Activated naive CD4-positive, alpha-beta T cell treated with anti-CD3 and anti-CD28 coated beads, Interleukin-2, amount 10 ng/mL, durations not matched to agents 7 days and 5 days (primary cell): ENCODE results near the gene RGS7.
"Not testable (repeated sequence)": the region's sequence is repeated elsewhere in the genome, so short reads cannot be mapped to it uniquely, and the experiment has no call there.

Experiments used
- CTCF ChIA-PET: fragments of 350-600 bp; sonication (Branson Sonifier 250); formaldehyde crosslinking; loops from one replicate; lab custom pipeline; 2021; ENCODE audit warnings: antibody characterized with exemption; lab: Charles Lee
- DNase-seq: peaks from one replicate; pipeline ENCODE4 v3.0.0-alpha.2; 2020
- H3K27ac Mint-ChIP-seq: one replicate; pipeline ENCODE4 v1.8.0; 2021; ENCODE audit warnings: mild to moderate bottlenecking, moderate library complexity, mixed read lengths
- H3K27me3 Mint-ChIP-seq: one replicate; pipeline ENCODE4 v1.8.0; 2021; ENCODE audit warnings: mild to moderate bottlenecking, mixed read lengths
- H3K36me3 Mint-ChIP-seq: one replicate; pipeline ENCODE4 v1.8.0; 2021; ENCODE audit warnings: mixed read lengths
- H3K4me1 Mint-ChIP-seq: one replicate; pipeline ENCODE4 v1.8.0; 2021; ENCODE audit warnings: mixed read lengths
- H3K4me3 Mint-ChIP-seq: one replicate; pipeline ENCODE4 v1.8.0; 2021; ENCODE audit warnings: mild to moderate bottlenecking, moderate library complexity, mixed read lengths
- H3K9me3 Mint-ChIP-seq: one replicate; pipeline ENCODE4 v1.8.0; 2021; ENCODE audit warnings: mixed read lengths

The RGS7 gene

GRCh38 chr1:241101622-241102021 lies 255.4 kb downstream of the RGS7 start:
- no peak for DNase-seq
- CTCF ChIA-PET, result no interaction called here
- H3K36me3 Mint-ChIP-seq, result no peaks in the 10 kb centered on the region
- no peak overlapping the region for H3K27ac Mint-ChIP-seq
- H3K9me3 Mint-ChIP-seq, result peaks cover 4% of the 10 kb centered on the region
- H3K4me1 Mint-ChIP-seq, result no peaks in the 10 kb centered on the region
- no peak overlapping the region for H3K4me3 Mint-ChIP-seq
- H3K27me3 Mint-ChIP-seq, result no peaks in the 10 kb centered on the region

- H3K36me3 Mint-ChIP-seq, result no peaks in the 10 kb centered on the region
- H3K4me3 Mint-ChIP-seq, result no peak overlapping the region
- H3K27me3 Mint-ChIP-seq, result no peaks in the 10 kb centered on the region
- CTCF ChIA-PET, result no interaction called here
- H3K4me1 Mint-ChIP-seq, result no peaks in the 10 kb centered on the region
- H3K9me3 Mint-ChIP-seq, result peaks cover 3% of the 10 kb centered on the region
- no peak for DNase-seq
- H3K27ac Mint-ChIP-seq, result no peak overlapping the region
Observed at GRCh38 chr1:241097479-241097878, 259.5 kb downstream of the RGS7 start.

DNA sequence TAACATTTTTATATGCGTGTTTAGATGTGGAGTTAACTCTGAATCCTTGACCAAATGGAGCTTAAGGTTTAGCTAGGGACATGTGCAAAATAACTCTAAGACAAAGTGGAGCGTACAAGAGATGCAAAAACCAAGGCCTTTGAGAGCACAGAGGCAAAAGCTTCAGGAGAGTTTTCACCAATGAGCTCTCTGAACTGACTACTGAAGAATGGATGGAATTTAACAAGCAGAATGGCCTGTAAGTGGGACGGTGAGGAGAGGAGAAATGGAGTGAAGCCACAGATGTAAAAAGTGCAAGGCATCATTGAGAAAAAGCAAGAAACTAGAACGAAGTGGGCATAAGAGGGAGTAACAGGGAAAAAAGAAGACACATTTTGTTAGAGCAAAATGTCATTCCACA lies 260.0 kb downstream of the RGS7 start:
- CTCF ChIA-PET, result no interaction called here
- no peaks in the 10 kb centered on the region for H3K36me3 Mint-ChIP-seq
- H3K9me3 Mint-ChIP-seq, result peaks cover under 1% of the 10 kb centered on the region
- no peaks in the 10 kb centered on the region for H3K4me1 Mint-ChIP-seq
- DNase-seq, result no peak
- no peak overlapping the region for H3K27ac Mint-ChIP-seq
- no peak overlapping the region for H3K4me3 Mint-ChIP-seq
- H3K27me3 Mint-ChIP-seq, result no peaks in the 10 kb centered on the region

GRCh38 chr1:241095847-241096246 lies 261.2 kb downstream of the RGS7 start:
- no peak overlapping the region for H3K27ac Mint-ChIP-seq
- CTCF ChIA-PET, result no interaction called here

DNA sequence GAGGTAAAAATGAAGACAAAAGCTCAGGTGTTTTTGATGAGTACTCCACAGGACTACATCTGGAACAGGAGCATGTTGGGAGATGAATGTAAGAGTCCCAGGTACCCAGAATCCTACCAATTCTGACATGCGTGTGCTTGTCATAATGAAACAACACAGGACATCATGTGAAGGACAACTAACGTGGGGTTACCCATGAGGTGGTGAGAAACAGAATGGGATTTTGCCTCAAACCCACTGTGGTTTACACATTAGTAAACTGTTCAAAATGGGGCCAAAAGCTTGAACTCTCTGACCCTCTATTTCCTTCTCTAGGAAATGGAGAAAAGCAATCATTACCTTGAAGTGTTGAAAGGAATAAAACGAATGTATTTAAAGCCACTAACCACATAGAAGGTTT lies 266.2 kb downstream of the RGS7 start:
- no peak for DNase-seq
- H3K9me3 Mint-ChIP-seq, result peaks cover 2% of the 10 kb centered on the region
- H3K4me3 Mint-ChIP-seq, result no peak overlapping the region
- CTCF ChIA-PET, result no interaction called here
- no peaks in the 10 kb centered on the region for H3K36me3 Mint-ChIP-seq
- no peaks in the 10 kb centered on the region for H3K4me1 Mint-ChIP-seq
- no peaks in the 10 kb centered on the region for H3K27me3 Mint-ChIP-seq
- H3K27ac Mint-ChIP-seq, result no peak overlapping the region

More at GRCh38 chr1:241095847-241096246, 261.2 kb downstream of the RGS7 start:
- no peak for DNase-seq
- no peaks in the 10 kb centered on the region for H3K4me1 Mint-ChIP-seq
- H3K27me3 Mint-ChIP-seq, result no peaks in the 10 kb centered on the region
- no peaks in the 10 kb centered on the region for H3K36me3 Mint-ChIP-seq
- H3K9me3 Mint-ChIP-seq, result no peaks in the 10 kb centered on the region
- no peak overlapping the region for H3K4me3 Mint-ChIP-seq

DNA sequence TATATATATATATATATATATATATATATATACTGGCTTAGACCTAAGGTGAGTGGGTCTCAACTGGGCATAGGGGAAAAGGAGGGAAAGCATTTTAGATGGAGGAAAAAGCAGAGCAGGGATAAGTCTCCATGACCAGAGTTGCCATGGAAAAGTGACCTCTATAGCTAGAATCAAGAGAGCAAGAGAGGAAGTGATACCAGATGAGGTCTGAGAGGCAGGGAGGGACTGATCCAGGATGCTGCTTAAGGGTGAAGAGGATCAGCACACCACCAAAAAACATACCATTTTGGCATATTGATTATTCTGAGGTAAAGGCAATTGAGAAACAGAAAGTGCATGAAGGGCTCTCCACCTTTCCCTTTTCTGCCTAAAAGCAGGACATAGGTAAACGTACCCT lies 267.9 kb downstream of the RGS7 start:
- H3K9me3 Mint-ChIP-seq, CTCF ChIA-PET, H3K27ac Mint-ChIP-seq, H3K4me3 Mint-ChIP-seq, H3K36me3 Mint-ChIP-seq, DNase-seq, H3K4me1 Mint-ChIP-seq, H3K27me3 Mint-ChIP-seq: not testable (repeated sequence)

DNA sequence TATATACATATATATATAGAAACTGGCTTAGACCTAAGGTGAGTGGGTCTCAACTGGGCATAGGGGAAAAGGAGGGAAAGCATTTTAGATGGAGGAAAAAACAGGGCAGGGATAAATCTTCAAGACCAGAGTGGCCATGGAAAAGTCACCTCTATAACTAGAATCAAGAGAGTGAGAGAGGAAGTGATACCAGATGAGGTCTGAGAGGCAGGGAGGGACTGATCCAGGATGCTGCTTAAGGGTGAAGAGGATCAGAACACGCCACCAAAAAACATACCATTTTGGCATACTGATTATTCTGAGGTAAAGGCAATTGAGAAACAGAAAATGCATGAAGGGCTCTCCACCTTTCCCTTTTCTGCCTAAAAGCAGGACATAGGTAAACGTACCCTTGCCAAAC lies 268.9 kb downstream of the RGS7 start:
- H3K27ac Mint-ChIP-seq, H3K36me3 Mint-ChIP-seq, H3K9me3 Mint-ChIP-seq, CTCF ChIA-PET, H3K4me3 Mint-ChIP-seq, DNase-seq, H3K27me3 Mint-ChIP-seq, H3K4me1 Mint-ChIP-seq: not testable (repeated sequence)

GRCh38 chr1:241086686-241087085 lies 270.3 kb downstream of the RGS7 start:
- Mint-ChIP-seq H3K27me3 (no peaks in the 10 kb centered on the region), H3K9me3 (peaks cover 2% of the 10 kb centered on the region), H3K27ac (no peak overlapping the region), H3K4me1 (no peaks in the 10 kb centered on the region), H3K4me3 (no peak overlapping the region), H3K36me3 (no peaks in the 10 kb centered on the region)
- DNase-seq, result no peak
- CTCF ChIA-PET, result no interaction called here

GRCh38 chr1:241083285-241083684 lies 273.7 kb downstream of the RGS7 start:
- no peaks in the 10 kb centered on the region for H3K36me3 Mint-ChIP-seq
- no peaks in the 10 kb centered on the region for H3K9me3 Mint-ChIP-seq
- H3K4me3 Mint-ChIP-seq, result no peak overlapping the region
- H3K27me3 Mint-ChIP-seq, result no peaks in the 10 kb centered on the region
- no peak for DNase-seq
- CTCF ChIA-PET, result no interaction called here
- no peaks in the 10 kb centered on the region for H3K4me1 Mint-ChIP-seq
- no peak overlapping the region for H3K27ac Mint-ChIP-seq

- Mint-ChIP-seq H3K9me3 (no peaks in the 10 kb centered on the region), H3K36me3 (no peaks in the 10 kb centered on the region), H3K27me3 (no peaks in the 10 kb centered on the region), H3K4me1 (no peaks in the 10 kb centered on the region), H3K27ac (no peak overlapping the region), H3K4me3 (no peak overlapping the region)
- no peak for DNase-seq
- CTCF ChIA-PET, result no interaction called here
Observed at GRCh38 chr1:241081473-241081872, 275.5 kb downstream of the RGS7 start.

- Mint-ChIP-seq H3K36me3 (no peaks in the 10 kb centered on the region), H3K4me3 (no peak overlapping the region), H3K27me3 (no peaks in the 10 kb centered on the region), H3K9me3 (no peaks in the 10 kb centered on the region), H3K27ac (no peak overlapping the region), H3K4me1 (no peaks in the 10 kb centered on the region)
- CTCF ChIA-PET, result no interaction called here
- no peak for DNase-seq
Observed at GRCh38 chr1:241079459-241079858, 277.5 kb downstream of the RGS7 start.

DNA sequence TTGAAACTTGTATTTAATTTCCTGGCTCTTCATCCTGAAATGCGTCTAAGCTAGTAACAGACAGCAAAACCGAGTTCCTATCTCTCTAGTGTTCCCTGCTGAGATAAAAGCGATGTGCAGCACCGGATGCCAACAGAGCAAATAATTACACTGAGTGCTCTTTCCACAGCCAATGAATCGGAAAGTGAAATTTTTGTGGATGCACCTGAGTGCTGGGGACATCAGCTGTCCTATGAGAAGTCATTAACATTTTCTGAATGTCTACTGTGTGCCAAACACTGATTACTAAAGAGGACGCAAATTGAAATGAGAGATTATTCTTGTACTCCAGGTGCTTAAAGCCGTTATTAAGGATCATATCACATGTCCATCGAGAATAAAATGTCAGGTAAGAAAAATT lies 278.0 kb downstream of the RGS7 start:
- no peak overlapping the region for H3K4me3 Mint-ChIP-seq
- no peaks in the 10 kb centered on the region for H3K36me3 Mint-ChIP-seq
- H3K27ac Mint-ChIP-seq, result no peak overlapping the region
- H3K27me3 Mint-ChIP-seq, result no peaks in the 10 kb centered on the region
- no peaks in the 10 kb centered on the region for H3K4me1 Mint-ChIP-seq
- DNase-seq, result no peak
- H3K9me3 Mint-ChIP-seq, result no peaks in the 10 kb centered on the region
- CTCF ChIA-PET, result no interaction called here

- CTCF ChIA-PET, result no interaction called here
- H3K27me3 Mint-ChIP-seq, result no peaks in the 10 kb centered on the region
- no peaks in the 10 kb centered on the region for H3K4me1 Mint-ChIP-seq
- no peak overlapping the region for H3K4me3 Mint-ChIP-seq
- no peaks in the 10 kb centered on the region for H3K9me3 Mint-ChIP-seq
- no peaks in the 10 kb centered on the region for H3K36me3 Mint-ChIP-seq
- H3K27ac Mint-ChIP-seq, result no peak overlapping the region
- DNase-seq, result no peak
Observed at GRCh38 chr1:241077386-241078147, 279.4 kb downstream of the RGS7 start.

DNA sequence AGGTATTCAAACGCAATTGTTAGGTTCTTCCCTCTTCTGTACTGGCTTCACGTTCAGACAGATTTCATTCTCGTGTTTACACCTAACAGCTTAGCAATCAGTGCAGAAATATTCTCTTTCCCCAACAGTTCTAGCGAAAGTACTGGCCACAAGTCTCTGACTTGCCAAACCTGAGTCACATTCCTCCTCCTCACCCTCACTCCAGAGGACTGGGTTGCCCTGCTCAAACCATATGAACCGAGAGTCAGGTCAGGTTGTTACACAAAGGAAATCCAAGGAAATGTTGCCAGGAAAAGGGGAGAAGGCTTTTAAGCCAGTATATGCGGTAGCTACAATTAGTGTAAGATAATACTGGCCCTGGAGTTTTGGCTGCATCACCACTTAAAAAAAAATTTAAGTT lies 282.5 kb downstream of the RGS7 start:
- Mint-ChIP-seq H3K27ac (no peak overlapping the region), H3K9me3 (no peaks in the 10 kb centered on the region), H3K4me3 (no peak overlapping the region), H3K4me1 (no peaks in the 10 kb centered on the region), H3K36me3 (no peaks in the 10 kb centered on the region), H3K27me3 (no peaks in the 10 kb centered on the region)
- DNase-seq, result no peak
- CTCF ChIA-PET, result no interaction called here

DNA sequence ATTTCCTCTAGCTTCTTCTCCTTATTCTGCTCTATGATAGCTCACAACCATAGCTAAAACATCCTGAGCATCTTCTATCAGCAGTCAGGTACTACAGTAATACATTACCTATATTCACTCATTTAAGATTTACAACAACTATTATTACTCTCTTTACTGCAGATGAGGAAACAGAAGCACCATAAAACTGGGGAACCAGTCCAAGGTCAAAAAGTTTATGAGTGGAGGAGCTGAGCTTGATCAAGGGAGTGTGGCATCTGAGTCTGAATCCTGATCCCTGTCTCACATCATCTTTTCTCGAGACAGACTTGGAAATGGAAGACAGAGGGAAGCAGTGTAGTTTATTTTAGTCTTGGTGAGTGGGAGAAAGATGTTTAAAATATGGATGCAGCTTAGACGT lies 288.6 kb downstream of the RGS7 start:
- H3K4me1 Mint-ChIP-seq, result no peaks in the 10 kb centered on the region
- no peak for DNase-seq
- no peaks in the 10 kb centered on the region for H3K27me3 Mint-ChIP-seq
- no peak overlapping the region for H3K27ac Mint-ChIP-seq
- H3K36me3 Mint-ChIP-seq, result no peaks in the 10 kb centered on the region
- CTCF ChIA-PET, result no interaction called here
- H3K9me3 Mint-ChIP-seq, result no peaks in the 10 kb centered on the region
- H3K4me3 Mint-ChIP-seq, result no peak overlapping the region

- CTCF ChIA-PET, result no interaction called here
- no peaks in the 10 kb centered on the region for H3K36me3 Mint-ChIP-seq
- no peak overlapping the region for H3K4me3 Mint-ChIP-seq
Observed at GRCh38 chr1:241063276-241063675, 293.7 kb downstream of the RGS7 start.

More at GRCh38 chr1:241063276-241063675, 293.7 kb downstream of the RGS7 start:
- H3K9me3 Mint-ChIP-seq, result peaks cover 4% of the 10 kb centered on the region
- no peaks in the 10 kb centered on the region for H3K4me1 Mint-ChIP-seq
- H3K27ac Mint-ChIP-seq, result no peak overlapping the region
- no peak for DNase-seq
- no peaks in the 10 kb centered on the region for H3K27me3 Mint-ChIP-seq
